Neural cell (in vitro differentiated cells): ENCODE measurements around the gene MVK. TPM values are rescaled to one million over a fixed set of nuclear protein-coding genes. Genes with fewer than 3 reads are reported as not detected.

ENCODE experiments used
- H2AFZ ChIP-seq: fragments of 200-600, 300-800 bp; sonication (generic), shearing (Covaris generic); 2 replicates; pipeline ENCODE4 v1.6.0; 2014; ENCODE audit warnings: low read depth, mild to moderate bottlenecking, antibody characterized with exemption, low read length, moderate library complexity
- H3F3A ChIP-seq: fragments of 200-600 bp; shearing (Covaris generic); 2 replicates; pipeline ENCODE4 v1.6.1; 2016; ENCODE audit warnings: mild to moderate bottlenecking, moderate library complexity, mixed read lengths, antibody characterized with exemption, low read length; ENCODE audit not compliant: insufficient read depth, poor library complexity, severe bottlenecking
- H3K27ac ChIP-seq: fragments of 200-600, 300-800 bp; sonication (generic), shearing (Covaris generic); 2 replicates; pipeline ENCODE4 v1.5.1; 2014; ENCODE audit warnings: mild to moderate bottlenecking, low read length, moderate library complexity
- H3K27me3 ChIP-seq: fragments of 300-800, 200-600 bp; sonication (generic), shearing (Covaris generic); 2 replicates; pipeline ENCODE4 v1.6.0; 2014; ENCODE audit warnings: mild to moderate bottlenecking, low read depth, low read length, moderate library complexity; ENCODE audit not compliant: insufficient read depth
- H3K36me3 ChIP-seq: fragments of 300-800, 200-600 bp; sonication (generic), shearing (Covaris generic); 2 replicates; pipeline ENCODE4 v1.5.1; 2014; ENCODE audit warnings: mild to moderate bottlenecking, antibody characterized with exemption, low read length, moderate library complexity; ENCODE audit not compliant: insufficient read depth
- H3K4me2 ChIP-seq: fragments of 300-800, 200-600 bp; sonication (generic), shearing (Covaris generic); 2 replicates; pipeline ENCODE4 v1.6.0; 2014; ENCODE audit warnings: mild to moderate bottlenecking, low read length
- H3K4me3 ChIP-seq: fragments of 300-800, 200-600 bp; sonication (generic), shearing (Covaris generic); 2 replicates; pipeline ENCODE4 v1.5.1; 2014; ENCODE audit warnings: mild to moderate bottlenecking, low read length, moderate library complexity
- H3K79me2 ChIP-seq: fragments of 200-600 bp; shearing (Covaris generic); replicated peaks from 2 replicates; pipeline ENCODE4 v1.6.0; 2014; ENCODE audit warnings: mild to moderate bottlenecking, low read length, moderate library complexity; ENCODE audit not compliant: insufficient read depth
- H3K9ac ChIP-seq: fragments of 300-800, 200-600 bp; sonication (generic), shearing (Covaris generic); 2 replicates; pipeline ENCODE4 v1.6.1; 2016; ENCODE audit warnings: mild to moderate bottlenecking, low read length, mixed read lengths
- H3K9me2 ChIP-seq: fragments of 200-600 bp; shearing (Covaris generic); 2 replicates; pipeline ENCODE4 v1.6.1; 2016; ENCODE audit warnings: mild to moderate bottlenecking, low read length, mixed read lengths; ENCODE audit not compliant: insufficient read depth
- H3K9me3 ChIP-seq: fragments of 200-600, 300-800 bp; sonication (generic), shearing (Covaris generic); 2 replicates; pipeline ENCODE4 v1.6.1; 2016; ENCODE audit warnings: mild to moderate bottlenecking, mixed run types, low read length, moderate library complexity, mixed read lengths
- H4K20me1 ChIP-seq: fragments of 200-600 bp; shearing (Covaris generic); 2 replicates; pipeline ENCODE4 v1.6.1; 2016; ENCODE audit warnings: mild to moderate bottlenecking, mixed run types; ENCODE audit not compliant: insufficient read depth
- EP300 ChIP-seq: fragments of 450-650 bp; conservative IDR thresholded peaks from 2 replicates; pipeline ENCODE4 v1.6.1; 2014; ENCODE audit warnings: antibody characterized with exemption, mild to moderate bottlenecking, moderate library complexity; ENCODE audit not compliant: poor library complexity, severe bottlenecking
- EZH2 ChIP-seq: fragments of 200-600, 300-800 bp; shearing (Covaris generic), sonication (generic); IDR thresholded peaks from 2 replicates; pipeline ENCODE4 v1.6.1; 2014; ENCODE audit warnings: antibody characterized with exemption, low read length, borderline replicate concordance, mild to moderate bottlenecking; ENCODE audit not compliant: insufficient read depth, poor library complexity, severe bottlenecking
- MXI1 ChIP-seq: fragments of 450-650 bp; conservative IDR thresholded peaks from 2 replicates; pipeline ENCODE4 v1.6.1; 2014; ENCODE audit warnings: antibody characterized with exemption, mild to moderate bottlenecking; ENCODE audit not compliant: poor library complexity, severe bottlenecking
- POLR2AphosphoS5 ChIP-seq: IDR thresholded peaks from 2 replicates; pipeline ENCODE4 v1.6.1; 2012
- RAD21 ChIP-seq: fragments of 450-650 bp; conservative IDR thresholded peaks from 2 replicates; pipeline ENCODE4 v1.6.1; 2014; ENCODE audit warnings: antibody characterized with exemption, mild to moderate bottlenecking, moderate library complexity
- SMC3 ChIP-seq: fragments of 450-650 bp; conservative IDR thresholded peaks from 2 replicates; pipeline ENCODE4 v1.6.1; 2014; ENCODE audit warnings: antibody characterized with exemption, mild to moderate bottlenecking, moderate library complexity; ENCODE audit not compliant: poor library complexity
- TAF1 ChIP-seq: IDR thresholded peaks from 2 replicates; pipeline ENCODE4 v1.6.1; 2012; ENCODE audit warnings: low read depth
- polyA plus RNA-seq: library from polyadenylated mRNA; depleted of rRNA; stranded (reverse); fragments of >200 nt; gene quantifications from 2 replicates; pipeline ENCODE4 v1.2.3, GENCODE V29; 2014
- TF ChIP-seq, protein P1 (sequence below): IDR thresholded peaks from 2 replicates; pipeline ENCODE4 v1.6.1; 2012; ENCODE audit warnings: borderline replicate concordance
- TF ChIP-seq, protein P2 (sequence below): fragments of 450-650 bp; IDR thresholded peaks from 2 replicates; pipeline ENCODE4 v1.5.1; 2014; ENCODE audit warnings: antibody characterized with exemption, mild to moderate bottlenecking, moderate library complexity; ENCODE audit not compliant: poor library complexity, severe bottlenecking

Gene MVK
- polyA plus RNA-seq, 1 donor from 2014 or later: 45.7 TPM

- Histone ChIP-seq H3K27ac (no peak overlapping the region), H3K9ac (no peak overlapping the region), H4K20me1 (no peaks in the 10 kb centered on the region), H3F3A (no peaks in the 10 kb centered on the region), H3K4me2 (no peak overlapping the region), H3K36me3 (no peaks in the 10 kb centered on the region), H2AFZ (no peak overlapping the region), H3K9me3 (no peaks in the 10 kb centered on the region), H3K27me3 (no peaks in the 10 kb centered on the region), H3K4me3 (no peak overlapping the region), H3K79me2 (no peaks in the 10 kb centered on the region), H3K9me2 (no peaks in the 10 kb centered on the region)
- TF ChIP-seq, protein P1, sequence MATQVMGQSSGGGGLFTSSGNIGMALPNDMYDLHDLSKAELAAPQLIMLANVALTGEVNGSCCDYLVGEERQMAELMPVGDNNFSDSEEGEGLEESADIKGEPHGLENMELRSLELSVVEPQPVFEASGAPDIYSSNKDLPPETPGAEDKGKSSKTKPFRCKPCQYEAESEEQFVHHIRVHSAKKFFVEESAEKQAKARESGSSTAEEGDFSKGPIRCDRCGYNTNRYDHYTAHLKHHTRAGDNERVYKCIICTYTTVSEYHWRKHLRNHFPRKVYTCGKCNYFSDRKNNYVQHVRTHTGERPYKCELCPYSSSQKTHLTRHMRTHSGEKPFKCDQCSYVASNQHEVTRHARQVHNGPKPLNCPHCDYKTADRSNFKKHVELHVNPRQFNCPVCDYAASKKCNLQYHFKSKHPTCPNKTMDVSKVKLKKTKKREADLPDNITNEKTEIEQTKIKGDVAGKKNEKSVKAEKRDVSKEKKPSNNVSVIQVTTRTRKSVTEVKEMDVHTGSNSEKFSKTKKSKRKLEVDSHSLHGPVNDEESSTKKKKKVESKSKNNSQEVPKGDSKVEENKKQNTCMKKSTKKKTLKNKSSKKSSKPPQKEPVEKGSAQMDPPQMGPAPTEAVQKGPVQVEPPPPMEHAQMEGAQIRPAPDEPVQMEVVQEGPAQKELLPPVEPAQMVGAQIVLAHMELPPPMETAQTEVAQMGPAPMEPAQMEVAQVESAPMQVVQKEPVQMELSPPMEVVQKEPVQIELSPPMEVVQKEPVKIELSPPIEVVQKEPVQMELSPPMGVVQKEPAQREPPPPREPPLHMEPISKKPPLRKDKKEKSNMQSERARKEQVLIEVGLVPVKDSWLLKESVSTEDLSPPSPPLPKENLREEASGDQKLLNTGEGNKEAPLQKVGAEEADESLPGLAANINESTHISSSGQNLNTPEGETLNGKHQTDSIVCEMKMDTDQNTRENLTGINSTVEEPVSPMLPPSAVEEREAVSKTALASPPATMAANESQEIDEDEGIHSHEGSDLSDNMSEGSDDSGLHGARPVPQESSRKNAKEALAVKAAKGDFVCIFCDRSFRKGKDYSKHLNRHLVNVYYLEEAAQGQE: no peak
- TF ChIP-seq, protein P2, sequence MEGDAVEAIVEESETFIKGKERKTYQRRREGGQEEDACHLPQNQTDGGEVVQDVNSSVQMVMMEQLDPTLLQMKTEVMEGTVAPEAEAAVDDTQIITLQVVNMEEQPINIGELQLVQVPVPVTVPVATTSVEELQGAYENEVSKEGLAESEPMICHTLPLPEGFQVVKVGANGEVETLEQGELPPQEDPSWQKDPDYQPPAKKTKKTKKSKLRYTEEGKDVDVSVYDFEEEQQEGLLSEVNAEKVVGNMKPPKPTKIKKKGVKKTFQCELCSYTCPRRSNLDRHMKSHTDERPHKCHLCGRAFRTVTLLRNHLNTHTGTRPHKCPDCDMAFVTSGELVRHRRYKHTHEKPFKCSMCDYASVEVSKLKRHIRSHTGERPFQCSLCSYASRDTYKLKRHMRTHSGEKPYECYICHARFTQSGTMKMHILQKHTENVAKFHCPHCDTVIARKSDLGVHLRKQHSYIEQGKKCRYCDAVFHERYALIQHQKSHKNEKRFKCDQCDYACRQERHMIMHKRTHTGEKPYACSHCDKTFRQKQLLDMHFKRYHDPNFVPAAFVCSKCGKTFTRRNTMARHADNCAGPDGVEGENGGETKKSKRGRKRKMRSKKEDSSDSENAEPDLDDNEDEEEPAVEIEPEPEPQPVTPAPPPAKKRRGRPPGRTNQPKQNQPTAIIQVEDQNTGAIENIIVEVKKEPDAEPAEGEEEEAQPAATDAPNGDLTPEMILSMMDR: no peak
- no peak for TF ChIP-seq RAD21
- TF ChIP-seq TAF1: no peak
- no peak for TF ChIP-seq POLR2AphosphoS5
- TF ChIP-seq SMC3: no peak
- TF ChIP-seq EZH2: no peak
- no peak for TF ChIP-seq EP300
- no peak for TF ChIP-seq MXI1
Measured at GRCh38 chr12:109547286-109547685, 26.3 kb upstream of the MVK start.

GRCh38 chr12:109548258-109548657 is 25.3 kb upstream of the MVK start:
- TF ChIP-seq SMC3: no peak
- TF ChIP-seq MXI1: no peak
- TF ChIP-seq EZH2: no peak
- TF ChIP-seq, protein P1: no peak
- TF ChIP-seq POLR2AphosphoS5: no peak
- no peak for TF ChIP-seq RAD21
- TF ChIP-seq, protein P2: no peak
- TF ChIP-seq EP300: no peak
- no peak for TF ChIP-seq TAF1
- Histone ChIP-seq H3K4me3 (no peak overlapping the region), H3K4me2 (no peak overlapping the region), H3K9me2 (no peaks in the 10 kb centered on the region), H3K27ac (no peak overlapping the region), H2AFZ (no peak overlapping the region), H3K36me3 (no peaks in the 10 kb centered on the region), H3K79me2 (no peaks in the 10 kb centered on the region), H3K27me3 (no peaks in the 10 kb centered on the region), H3K9ac (no peak overlapping the region), H4K20me1 (no peaks in the 10 kb centered on the region), H3F3A (no peaks in the 10 kb centered on the region), H3K9me3 (no peaks in the 10 kb centered on the region)
